Measurements from ENCODE around the gene DLX4. TPM values are rescaled to one million over a fixed set of nuclear protein-coding genes. Genes with fewer than 3 reads are reported as not detected.

DLX4 gene
- total RNA-seq, 4 donors from 2014 or later = 0.13 to 0.67 TPM; not detected in 2

- WGBS, 2 donors = 57 to 73% methylated on average over 7 to 12 of the region's 16 CpGs
- intact Hi-C loops (cut with DNase I) = no loop called here
- no peaks in the 10 kb centered on the region for H3K36me3 ChIP-seq
- DNase-seq = no peak
- no peak for TF ChIP-seq CTCF (IDR thresholded peaks at IDR 0.05)
- TF ChIP-seq POLR2A (IDR thresholded peaks at IDR 0.05) = no peak
- H3K4me3 ChIP-seq = no peak overlapping the region
- no peak overlapping the region for H3K27ac ChIP-seq
- H3K9me3 ChIP-seq = no peaks in the 10 kb centered on the region
- no peaks in the 10 kb centered on the region for H3K4me1 ChIP-seq
- H3K27me3 ChIP-seq = peaks cover 0 to 95% (median 0%) of the 10 kb centered on the region in 4 donors
These were observed 37.4 kb upstream of the DLX4 start for GRCh38 chr17:49931416-49932137.

- Histone ChIP-seq H3K27me3 (peaks cover 0 to 89% (median 0%) of the 10 kb centered on the region in 4 donors), H3K9me3 (no peaks in the 10 kb centered on the region), H3K27ac (no peak overlapping the region), H3K4me1 (no peaks in the 10 kb centered on the region), H3K4me3 (no peak overlapping the region), H3K36me3 (no peaks in the 10 kb centered on the region)
- DNase-seq = no peak
- no peak for TF ChIP-seq POLR2A (IDR thresholded peaks at IDR 0.05)
- no peak for TF ChIP-seq CTCF (IDR thresholded peaks at IDR 0.05)
- intact Hi-C loops (cut with DNase I) = no loop called here
- WGBS, 2 donors = 80% methylated on average over 6 of the region's 17 CpGs; no CpG with 5 or more reads in 1 of the 2 donors
These were observed 36.8 kb upstream of the DLX4 start for GRCh38 chr17:49932138-49932723.

- H3K27ac ChIP-seq = no peak overlapping the region
- no peaks in the 10 kb centered on the region for H3K4me1 ChIP-seq
- H3K9me3 ChIP-seq = no peaks in the 10 kb centered on the region
- H3K4me3 ChIP-seq = no peak overlapping the region
- intact Hi-C loops (cut with DNase I) = no loop called here
- 71 to 92% methylated on average over 6 of the region's 6 CpGs for WGBS, 2 donors
- no peaks in the 10 kb centered on the region for H3K36me3 ChIP-seq
- H3K27me3 ChIP-seq = peaks cover 0 to 82% (median 0%) of the 10 kb centered on the region in 4 donors
- DNase-seq = no peak
- TF ChIP-seq CTCF (IDR thresholded peaks at IDR 0.05) (no peak), POLR2A (IDR thresholded peaks at IDR 0.05) (no peak)
These were observed 36.1 kb upstream of the DLX4 start for GRCh38 chr17:49932901-49933300.

- Histone ChIP-seq H3K4me1 (no peaks in the 10 kb centered on the region), H3K4me3 (no peak overlapping the region), H3K36me3 (no peaks in the 10 kb centered on the region), H3K9me3 (no peaks in the 10 kb centered on the region), H3K27me3 (peaks cover 0 to 77% (median 0%) of the 10 kb centered on the region in 4 donors), H3K27ac (no peak overlapping the region)
- WGBS, 2 donors = 82 to 94% methylated on average over 5 to 9 of the region's 15 CpGs
- intact Hi-C loops (cut with DNase I) = no loop called here
- DNase-seq = no peak
- TF ChIP-seq CTCF (IDR thresholded peaks at IDR 0.05) (no peak), POLR2A (IDR thresholded peaks at IDR 0.05) (no peak)
These were observed 33.3 kb upstream of the DLX4 start for GRCh38 chr17:49935526-49936210.

GRCh38 chr17:49936386-49936785 is 32.6 kb upstream of the DLX4 start:
- no peaks in the 10 kb centered on the region for H3K36me3 ChIP-seq
- H3K9me3 ChIP-seq = no peaks in the 10 kb centered on the region
- TF ChIP-seq POLR2A (IDR thresholded peaks at IDR 0.05) (no peak), CTCF (IDR thresholded peaks at IDR 0.05) (no peak)
- DNase-seq = no peak
- H3K27ac ChIP-seq = no peak overlapping the region
- H3K4me3 ChIP-seq = no peak overlapping the region
- H3K27me3 ChIP-seq = peaks cover 0 to 77% (median 0%) of the 10 kb centered on the region in 4 donors
- 92 to 93% methylated on average over 6 to 9 of the region's 9 CpGs for WGBS, 2 donors
- intact Hi-C loops (cut with DNase I) = no loop called here
- no peaks in the 10 kb centered on the region for H3K4me1 ChIP-seq

All from esophagus squamous epithelium (tissue), 5 donors.